Occipital lobe (tissue), 2 donors: ENCODE measurements around the gene ITPR2. TPM values are rescaled to one million over a fixed set of nuclear protein-coding genes. Genes with fewer than 3 reads are reported as not detected.
"Not testable (repeated sequence)": the region's sequence is repeated elsewhere in the genome, so short reads cannot be mapped to it uniquely, and the experiment has no call there.

Source experiments
- DNase-seq: peaks from one replicate; lab custom pipeline; 2025; lab: John Stamatoyannopoulos, UW
- total RNA-seq: library from RNA; depleted of rRNA; stranded (reverse); fragments of >200 nt; gene quantifications from one replicate; pipeline ENCODE4 v1.2.3, GENCODE V29; 2014

Gene ITPR2
- total RNA-seq, 1 donor from 2014 or later: 31.0 TPM

DNA sequence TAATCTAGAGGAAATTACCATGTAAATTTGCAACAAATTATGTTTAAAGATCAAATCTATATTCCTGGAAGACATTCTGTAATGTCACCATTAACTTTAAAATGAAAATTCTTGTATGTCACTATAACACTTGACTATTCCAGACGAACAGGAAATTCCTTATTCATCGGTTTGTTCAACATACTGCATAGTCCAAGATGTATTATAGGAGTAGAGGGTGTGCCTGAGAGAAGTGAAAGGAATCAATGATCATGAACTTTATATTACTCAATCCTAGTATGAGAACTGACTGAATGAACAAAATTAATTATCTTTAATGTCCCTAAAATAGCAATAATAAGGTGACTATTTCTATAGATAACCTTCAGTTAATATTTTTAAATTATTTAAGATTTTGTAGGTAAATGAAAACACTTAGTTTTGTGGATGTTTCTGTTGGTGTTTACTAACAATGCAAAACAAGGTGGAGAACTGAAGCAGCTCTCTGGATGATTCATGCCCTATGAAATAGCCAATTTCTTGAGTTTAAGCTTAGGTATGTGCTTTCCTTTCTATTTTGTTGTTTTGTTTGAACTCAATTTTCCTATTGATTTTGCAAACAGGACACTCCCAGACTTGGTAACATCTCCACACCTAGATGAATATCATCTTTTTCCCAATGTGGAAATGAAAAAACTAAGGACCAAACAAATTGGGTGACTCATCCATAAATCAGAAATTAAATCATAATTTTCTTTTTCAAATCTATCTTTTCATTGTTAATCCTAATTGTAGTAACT is 18.2 kb upstream of the ITPR2 start:
- DNase-seq: no peak

DNA sequence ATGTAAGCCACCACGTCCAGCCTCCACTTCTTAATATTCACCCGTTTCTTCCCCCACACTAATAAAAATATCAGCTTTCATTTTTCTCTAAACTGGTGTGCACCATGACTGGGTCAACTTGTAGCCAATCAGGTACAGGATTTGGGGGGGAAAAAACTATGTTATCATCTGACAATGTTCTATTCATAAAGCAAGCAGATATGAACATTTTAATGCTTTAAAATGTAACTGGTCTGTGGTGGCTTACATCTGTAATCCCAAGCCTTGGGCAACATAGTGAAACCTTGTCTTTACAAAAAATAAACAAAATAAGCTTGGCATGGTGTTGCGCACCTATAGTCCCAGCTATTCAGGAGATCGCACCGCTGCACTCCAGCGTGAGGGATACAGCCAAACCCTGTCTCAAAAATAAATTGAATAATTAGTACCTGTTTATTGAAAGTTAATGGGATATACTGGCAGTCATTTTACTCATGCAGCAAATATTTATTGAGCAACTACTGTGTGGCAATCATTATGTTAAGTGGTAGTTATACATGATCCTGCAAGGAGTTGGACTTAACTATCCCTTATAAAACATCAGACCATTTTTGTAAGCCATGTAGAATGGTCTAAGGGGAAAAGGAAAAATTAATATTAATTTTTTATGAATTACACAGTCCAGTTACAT is 15.3 kb upstream of the ITPR2 start:
- no peak for DNase-seq

DNA sequence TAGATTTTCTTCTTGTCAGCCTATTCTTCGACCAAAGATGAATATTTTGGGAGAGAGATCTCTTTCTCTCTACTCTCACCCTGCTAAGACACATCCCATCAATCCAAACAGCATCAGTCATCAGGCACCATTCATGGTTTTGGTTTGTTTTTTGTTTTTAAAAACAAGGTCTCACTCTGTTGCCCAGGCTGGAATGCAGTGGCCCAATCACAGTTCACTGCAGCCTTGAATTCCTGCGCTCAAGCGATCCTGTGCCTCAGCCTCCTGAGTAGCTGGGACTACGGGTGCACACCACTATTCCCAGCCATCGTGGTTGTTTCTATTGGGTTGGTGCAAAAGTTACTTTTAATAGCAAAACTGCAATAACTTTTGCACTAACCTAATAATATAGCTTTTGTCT is 14.4 kb upstream of the ITPR2 start:
- DNase-seq: no peak

DNA sequence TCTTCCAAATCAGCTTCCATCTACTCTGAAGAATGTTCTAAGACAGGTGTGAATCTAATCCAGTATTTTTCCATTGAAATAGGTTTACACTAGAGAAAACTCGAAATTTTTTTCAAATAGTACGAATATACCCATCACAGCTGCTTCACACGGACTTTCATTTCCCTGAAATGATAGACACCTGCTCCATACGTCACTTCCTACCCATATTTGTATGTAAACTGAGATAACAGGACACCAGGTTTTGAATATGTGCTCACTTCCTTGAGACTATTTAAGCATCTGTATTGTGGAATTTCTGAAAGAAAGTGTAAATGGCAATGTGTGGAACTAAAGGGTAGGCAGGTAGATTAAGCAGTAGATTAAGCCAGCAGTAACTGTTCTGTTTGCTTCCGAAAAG is 13.4 kb upstream of the ITPR2 start:
- DNase-seq: no peak

- no peak for DNase-seq
These were observed 13.0 kb upstream of the ITPR2 start for GRCh38 chr12:26845984-26846383.

- DNase-seq: no peak
These were observed 12.2 kb upstream of the ITPR2 start for GRCh38 chr12:26845057-26845666.

- DNase-seq: no peak
These were observed 10.3 kb upstream of the ITPR2 start for GRCh38 chr12:26843311-26843710.

GRCh38 chr12:26841085-26841484 is 8.1 kb upstream of the ITPR2 start:
- no peak for DNase-seq

- no peak for DNase-seq
These were observed 6.5 kb upstream of the ITPR2 start for GRCh38 chr12:26839512-26839911.

GRCh38 chr12:26838888-26839416 is 6.0 kb upstream of the ITPR2 start:
- DNase-seq: no peak

DNA sequence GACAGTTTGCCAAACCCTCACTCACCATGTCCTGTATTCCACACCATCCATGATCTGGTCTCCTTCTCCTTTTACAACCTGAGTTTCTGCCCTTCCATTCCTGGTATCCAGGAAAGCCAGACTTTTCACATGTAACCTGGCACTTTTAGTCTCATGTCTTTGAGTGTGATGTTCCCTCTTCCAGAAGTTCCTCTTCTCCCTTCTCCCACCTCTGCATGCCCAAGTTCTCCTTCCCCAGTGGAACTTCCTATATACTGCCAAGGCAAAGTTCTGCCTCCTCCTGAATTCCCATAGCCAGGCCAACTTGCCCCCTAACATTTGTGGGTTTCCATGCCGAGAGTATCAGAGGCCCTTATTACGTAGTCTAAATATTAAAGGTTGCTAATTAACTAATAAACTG is 3.2 kb upstream of the ITPR2 start:
- DNase-seq: no peak

- not testable (repeated sequence) for DNase-seq
These were observed 1.6 kb upstream of the ITPR2 start for GRCh38 chr12:26834503-26835060.

DNA sequence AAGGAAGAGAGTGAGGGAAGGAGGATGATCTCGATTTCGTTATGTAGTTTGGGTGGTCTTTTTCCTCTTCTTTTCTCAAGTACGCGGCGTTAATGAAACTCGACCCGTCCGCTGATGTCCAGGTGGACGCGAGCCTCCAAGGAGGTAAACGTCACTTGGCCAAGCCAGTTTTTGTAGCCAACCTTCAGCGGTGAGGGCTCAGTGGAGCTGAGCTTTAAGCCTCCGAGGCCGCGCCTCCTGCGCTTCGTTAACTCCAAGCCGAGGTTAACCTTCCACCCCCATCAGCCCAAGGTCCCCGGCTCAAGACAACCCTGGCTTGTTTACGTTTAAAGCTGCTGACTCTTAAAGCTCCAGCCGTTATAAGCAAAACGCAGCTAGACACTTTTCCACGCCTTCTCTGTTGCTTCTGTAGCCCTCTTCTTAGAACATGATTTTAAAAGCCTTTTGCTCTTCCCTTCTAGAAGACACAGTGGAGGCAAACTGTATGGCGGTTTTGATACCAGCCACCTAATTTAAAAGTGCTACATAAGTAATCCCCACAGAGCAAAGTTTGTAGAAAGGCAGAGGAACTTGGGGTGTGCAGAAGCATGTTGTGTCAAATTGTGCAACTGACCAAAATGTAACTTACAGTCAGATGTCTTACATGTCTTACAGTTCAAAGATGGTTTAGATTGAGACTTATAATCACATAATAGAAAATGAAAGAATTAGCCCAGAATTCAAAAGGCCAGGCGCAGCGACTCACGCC is 923 bp upstream of the ITPR2 start:
- no peak for DNase-seq

DNA sequence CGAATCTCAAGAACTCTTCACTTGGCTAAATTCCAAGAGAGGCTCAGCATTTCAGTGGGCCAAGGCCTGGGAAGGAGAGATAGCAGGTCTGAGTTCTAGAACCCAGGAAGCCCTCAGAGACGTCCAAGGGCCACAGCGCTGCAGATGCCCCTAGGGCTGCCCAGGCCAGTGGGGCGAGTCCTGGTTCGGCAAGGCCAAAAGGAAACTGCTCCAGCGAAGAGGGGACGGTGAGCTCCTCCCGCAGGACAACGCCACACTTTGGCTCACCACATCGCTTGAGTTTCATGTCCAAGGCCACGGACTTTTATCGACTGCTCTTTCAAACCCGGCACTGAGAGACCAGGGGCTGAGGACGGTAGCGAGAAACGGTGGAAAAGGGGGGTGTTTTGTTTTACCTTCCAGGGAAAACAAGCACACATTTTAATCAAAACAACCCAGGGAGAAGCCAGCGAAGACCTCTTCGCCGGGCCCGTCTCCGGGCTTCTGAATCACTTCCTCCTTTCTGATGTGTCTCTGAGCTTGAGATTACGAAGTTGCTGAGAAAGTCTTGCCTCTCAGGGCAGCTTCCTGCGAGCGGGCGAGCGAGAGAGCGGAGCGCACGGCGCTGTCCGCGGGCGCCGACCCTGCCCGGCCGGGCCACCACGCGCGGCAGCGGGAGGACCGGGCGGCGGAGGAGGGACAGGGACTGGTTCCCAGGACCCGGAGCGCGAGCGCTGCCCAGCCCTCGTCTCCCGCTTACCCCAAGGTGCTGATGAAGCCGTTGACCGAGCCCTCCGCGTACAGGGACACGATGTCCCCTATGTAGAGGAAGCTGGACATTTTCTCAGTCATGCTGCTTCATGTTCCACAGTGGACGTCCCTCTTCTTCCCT is 808 bp downstream of the ITPR2 start:
- peak; percentile 41 for DNase-seq

DNA sequence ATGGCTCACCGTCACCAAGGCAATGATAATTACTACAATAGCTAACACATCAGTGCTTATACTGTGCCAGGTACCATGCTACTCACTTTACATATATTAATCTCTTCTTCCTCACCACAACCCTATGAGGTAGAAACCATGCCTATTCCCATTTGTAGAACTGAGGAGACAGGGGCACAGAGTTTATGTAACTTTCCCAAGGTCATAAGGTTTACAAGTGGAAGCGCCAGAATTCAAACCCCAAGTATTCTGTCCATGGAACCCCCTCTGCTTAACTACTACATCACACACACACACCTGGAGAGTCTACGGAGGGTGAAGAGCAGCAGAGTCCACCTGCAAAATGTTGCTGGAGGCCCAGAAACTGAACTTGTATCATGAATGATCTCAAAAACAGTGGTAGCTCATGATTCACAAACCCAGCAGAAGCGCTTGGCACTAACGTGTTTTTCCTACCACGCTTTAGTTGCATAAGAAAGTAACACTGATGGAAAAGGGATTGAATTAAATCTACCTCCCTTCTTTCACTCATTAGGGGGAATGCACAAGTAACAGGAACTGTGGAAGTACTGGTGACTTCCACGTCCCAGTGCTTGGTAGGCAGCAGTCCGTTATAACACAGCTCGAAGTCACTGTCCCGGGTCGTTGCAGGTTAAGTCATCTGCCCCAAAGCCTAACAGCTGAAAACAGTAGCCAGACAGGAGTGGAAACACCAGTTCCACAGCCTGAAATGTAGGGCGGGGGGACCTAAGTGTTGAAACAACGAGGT is 2.0 kb downstream of the ITPR2 start:
- DNase-seq: no peak

DNA sequence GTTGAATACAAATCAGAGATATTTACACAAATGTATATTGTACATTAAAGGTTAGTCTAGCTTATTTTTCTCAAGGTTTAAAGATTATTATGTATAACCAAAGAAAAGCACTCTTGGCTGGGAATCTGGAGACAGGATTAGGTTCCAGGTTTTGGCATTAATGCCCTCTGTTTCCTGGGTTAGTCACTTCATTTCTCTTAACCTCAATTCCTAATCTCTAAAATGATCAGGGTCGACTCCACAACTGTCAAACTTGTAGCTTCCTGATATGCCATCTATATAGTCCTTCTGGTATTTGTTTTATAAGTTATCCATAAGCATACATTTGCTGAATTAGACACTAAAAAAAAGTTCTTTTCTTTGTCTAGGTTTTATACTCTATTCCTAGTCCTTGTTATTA is 2.6 kb downstream of the ITPR2 start:
- DNase-seq: no peak

DNA sequence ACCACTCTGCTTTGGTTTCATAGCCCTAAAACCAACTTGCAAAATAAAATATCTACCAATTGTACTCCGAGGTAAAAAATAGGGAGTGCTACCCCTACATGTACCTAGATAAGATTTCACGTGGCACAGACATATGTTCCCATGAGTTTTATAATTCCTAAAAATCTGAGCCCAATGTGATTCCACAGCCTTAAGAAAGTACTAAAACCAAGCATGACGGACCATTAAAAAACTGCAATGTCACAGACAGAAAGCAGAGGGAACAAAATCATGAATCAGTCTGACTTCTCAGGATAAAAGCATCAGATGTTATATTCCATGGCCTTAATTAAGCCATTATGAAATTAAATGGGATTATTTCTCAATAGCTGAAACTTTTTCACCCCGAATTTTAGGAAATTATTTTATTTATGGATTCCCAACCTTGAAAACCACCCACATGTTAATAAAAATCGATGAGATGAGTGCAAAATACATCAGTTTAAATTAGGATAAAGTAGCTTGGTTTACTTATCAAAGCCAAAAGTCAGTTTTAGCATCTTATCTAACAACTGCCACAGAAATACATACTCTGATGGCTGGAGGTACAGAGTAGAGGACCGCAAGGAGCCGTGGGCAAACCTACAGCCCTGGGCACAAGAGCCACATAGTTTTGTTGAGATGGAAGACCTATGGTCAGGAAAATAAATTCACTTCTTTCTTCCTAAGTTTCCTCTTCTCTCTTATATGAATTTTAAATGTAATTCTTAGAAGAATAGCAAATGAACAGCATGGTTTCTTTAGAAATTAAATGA is 4.5 kb downstream of the ITPR2 start:
- no peak for DNase-seq

DNA sequence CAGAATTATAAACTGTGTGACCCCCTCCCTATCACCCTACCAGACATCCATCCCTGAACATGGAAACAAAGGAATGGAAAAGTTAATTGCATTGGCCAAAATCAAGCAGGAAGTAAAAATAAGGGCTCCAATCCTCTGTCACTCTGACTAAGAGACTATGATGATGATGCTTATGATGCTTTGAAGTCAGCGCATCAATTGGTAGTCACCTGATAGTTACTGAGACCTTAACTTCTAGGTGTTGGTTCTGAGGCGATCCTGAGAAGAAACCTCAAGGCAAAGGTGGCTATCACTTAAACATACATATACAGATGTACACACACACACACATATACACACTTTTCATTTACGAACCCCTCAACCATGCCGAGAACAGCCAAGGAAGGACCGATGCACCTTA is 6.6 kb downstream of the ITPR2 start:
- DNase-seq: no peak

DNA sequence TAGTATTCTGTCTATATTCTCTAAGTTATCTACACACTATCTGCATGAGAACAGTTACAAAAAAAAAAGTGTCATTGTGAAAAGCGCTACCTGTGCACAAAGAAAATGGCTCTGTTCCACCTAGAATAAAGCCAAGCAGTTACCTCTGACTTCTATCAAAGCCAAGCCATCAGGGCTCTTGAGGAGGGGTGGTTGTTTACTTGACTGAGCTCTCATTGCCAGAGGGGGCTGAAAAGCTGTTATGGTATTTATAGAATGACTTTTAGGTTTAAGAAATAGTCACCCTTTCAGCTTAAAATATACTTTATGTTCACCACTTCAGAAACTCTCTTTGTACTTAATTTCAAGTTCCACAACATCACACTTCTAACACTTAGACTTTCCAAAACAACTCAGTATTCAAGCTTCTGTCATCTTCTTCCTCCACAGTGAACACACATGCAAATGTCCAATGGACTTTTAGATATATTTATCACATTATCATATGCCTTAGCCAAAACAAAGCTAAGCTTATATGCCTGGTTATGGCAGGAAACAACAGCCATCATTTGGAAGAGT is 7.5 kb downstream of the ITPR2 start:
- no peak for DNase-seq
